HepG2 (cell line): ENCODE data around the gene TMEM217.

ENCODE experiments used
- CAMTA2 ChIP-seq: sonication (generic); formaldehyde crosslinking; IDR thresholded peaks from 2 replicates; pipeline ENCODE4 v1.4.0; 2020; ENCODE audit warnings: mild to moderate bottlenecking, missing genetic modification reagents, borderline replicate concordance
- MEIS2 ChIP-seq: sonication (generic); formaldehyde crosslinking; IDR thresholded peaks from 2 replicates; pipeline ENCODE4 v1.9.0; 2021; ENCODE audit warnings: mild to moderate bottlenecking, missing genetic modification reagents
- MZF1 ChIP-seq: sonication (generic); formaldehyde crosslinking; IDR thresholded peaks from 2 replicates; pipeline ENCODE4 v1.8.1; 2023; ENCODE audit warnings: mild to moderate bottlenecking, missing genetic modification reagents, borderline replicate concordance
- NPAS2 ChIP-seq: sonication (generic); formaldehyde crosslinking; IDR thresholded peaks from 2 replicates; pipeline ENCODE4 v1.8.0; 2022; ENCODE audit warnings: mild to moderate bottlenecking, missing genetic modification reagents, borderline replicate concordance
- RCOR2 ChIP-seq: IDR thresholded peaks from 2 replicates; pipeline ENCODE4 v1.6.1; 2016; ENCODE audit warnings: missing biosample characterization, missing genetic modification reagents
- SIN3A ChIP-seq: IDR thresholded peaks from 2 replicates; pipeline ENCODE4 v1.6.1; 2011; ENCODE audit warnings: low read depth, mild to moderate bottlenecking, control low read depth, low read length, borderline replicate concordance
- SMC3 ChIP-seq: IDR thresholded peaks from 2 replicates; pipeline ENCODE4 v1.6.1; 2011; ENCODE audit warnings: low read length, improper control_type of control experiment
- ZNF296 ChIP-seq: sonication (generic); formaldehyde crosslinking; conservative IDR thresholded peaks from 2 replicates; pipeline ENCODE4 v1.5.0; 2020; ENCODE audit warnings: mild to moderate bottlenecking, missing genetic modification reagents
- TF ChIP-seq, protein P1 (sequence below): sonication (generic); formaldehyde crosslinking; IDR thresholded peaks from 2 replicates; pipeline ENCODE4 v1.4.0; 2020; ENCODE audit warnings: missing genetic modification reagents, mild to moderate bottlenecking, borderline replicate concordance
- TF ChIP-seq, protein P2 (sequence below): sonication (generic); formaldehyde crosslinking; IDR thresholded peaks from 2 replicates; pipeline ENCODE4 v1.4.0; 2020; ENCODE audit warnings: mild to moderate bottlenecking, missing genetic modification reagents
- TF ChIP-seq, protein P3 (sequence below): sonication (generic); formaldehyde crosslinking; IDR thresholded peaks from 2 replicates; pipeline ENCODE4 v1.5.0; 2020; ENCODE audit warnings: mild to moderate bottlenecking, missing genetic modification reagents, moderate library complexity
- TF ChIP-seq, protein P4 (sequence below): IDR thresholded peaks from 2 replicates; pipeline ENCODE4 v1.6.1; 2012; ENCODE audit warnings: inconsistent platforms
- TF ChIP-seq, protein P5 (sequence below): fragments of 450-650 bp; IDR thresholded peaks from 2 replicates; pipeline ENCODE4 v1.6.1; 2017

DNA sequence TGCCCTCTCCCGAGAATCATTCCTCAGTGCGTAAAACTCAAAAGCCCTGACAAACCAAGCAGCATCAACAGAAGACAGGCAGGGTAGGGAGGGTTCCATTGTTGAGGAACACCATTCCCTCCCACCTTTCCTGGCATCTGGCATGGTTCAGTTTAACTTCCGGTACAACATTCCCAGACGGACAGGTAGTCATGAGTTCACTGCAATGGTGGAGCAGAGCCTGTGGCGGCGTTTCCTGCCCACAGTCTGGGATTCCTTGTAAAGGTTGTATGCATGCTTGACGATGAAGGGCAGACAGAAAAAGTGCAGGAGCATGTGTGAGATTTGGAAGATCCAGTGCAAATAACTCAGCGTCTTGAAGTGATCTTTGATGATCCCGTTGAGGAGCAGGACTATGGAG, 45.7 kb downstream of the TMEM217 start:
- TF ChIP-seq SMC3 (no peak), NPAS2 (CRISPR knock-in tag) (no peak), MEIS2 (CRISPR knock-in tag) (no peak), CAMTA2 (no peak), SIN3A (no peak), ZNF296 (CRISPR knock-in tag) (no peak), MZF1 (CRISPR knock-in tag) (no peak), RCOR2 (no peak)
- TF ChIP-seq, protein P1, sequence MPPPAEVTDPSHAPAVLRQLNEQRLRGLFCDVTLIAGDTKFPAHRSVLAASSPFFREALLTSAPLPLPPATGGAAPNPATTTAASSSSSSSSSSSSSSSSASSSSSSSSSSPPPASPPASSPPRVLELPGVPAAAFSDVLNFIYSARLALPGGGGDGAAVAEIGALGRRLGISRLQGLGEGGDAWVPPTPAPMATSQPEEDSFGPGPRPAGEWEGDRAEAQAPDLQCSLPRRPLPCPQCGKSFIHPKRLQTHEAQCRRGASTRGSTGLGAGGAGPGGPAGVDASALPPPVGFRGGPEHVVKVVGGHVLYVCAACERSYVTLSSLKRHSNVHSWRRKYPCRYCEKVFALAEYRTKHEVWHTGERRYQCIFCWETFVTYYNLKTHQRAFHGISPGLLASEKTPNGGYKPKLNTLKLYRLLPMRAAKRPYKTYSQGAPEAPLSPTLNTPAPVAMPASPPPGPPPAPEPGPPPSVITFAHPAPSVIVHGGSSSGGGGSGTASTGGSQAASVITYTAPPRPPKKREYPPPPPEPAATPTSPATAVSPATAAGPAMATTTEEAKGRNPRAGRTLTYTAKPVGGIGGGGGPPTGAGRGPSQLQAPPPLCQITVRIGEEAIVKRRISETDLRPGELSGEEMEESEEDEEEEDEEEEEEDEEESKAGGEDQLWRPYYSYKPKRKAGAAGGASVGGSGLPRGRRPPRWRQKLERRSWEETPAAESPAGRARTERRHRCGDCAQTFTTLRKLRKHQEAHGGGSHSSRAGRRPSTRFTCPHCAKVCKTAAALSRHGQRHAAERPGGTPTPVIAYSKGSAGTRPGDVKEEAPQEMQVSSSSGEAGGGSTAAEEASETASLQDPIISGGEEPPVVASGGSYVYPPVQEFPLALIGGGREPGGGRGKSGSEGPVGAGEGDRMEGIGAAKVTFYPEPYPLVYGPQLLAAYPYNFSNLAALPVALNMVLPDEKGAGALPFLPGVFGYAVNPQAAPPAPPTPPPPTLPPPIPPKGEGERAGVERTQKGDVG (CRISPR knock-in tag) = no peak
- TF ChIP-seq, protein P2, sequence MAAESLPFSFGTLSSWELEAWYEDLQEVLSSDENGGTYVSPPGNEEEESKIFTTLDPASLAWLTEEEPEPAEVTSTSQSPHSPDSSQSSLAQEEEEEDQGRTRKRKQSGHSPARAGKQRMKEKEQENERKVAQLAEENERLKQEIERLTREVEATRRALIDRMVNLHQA (CRISPR knock-in tag) = no peak
- TF ChIP-seq, protein P3, sequence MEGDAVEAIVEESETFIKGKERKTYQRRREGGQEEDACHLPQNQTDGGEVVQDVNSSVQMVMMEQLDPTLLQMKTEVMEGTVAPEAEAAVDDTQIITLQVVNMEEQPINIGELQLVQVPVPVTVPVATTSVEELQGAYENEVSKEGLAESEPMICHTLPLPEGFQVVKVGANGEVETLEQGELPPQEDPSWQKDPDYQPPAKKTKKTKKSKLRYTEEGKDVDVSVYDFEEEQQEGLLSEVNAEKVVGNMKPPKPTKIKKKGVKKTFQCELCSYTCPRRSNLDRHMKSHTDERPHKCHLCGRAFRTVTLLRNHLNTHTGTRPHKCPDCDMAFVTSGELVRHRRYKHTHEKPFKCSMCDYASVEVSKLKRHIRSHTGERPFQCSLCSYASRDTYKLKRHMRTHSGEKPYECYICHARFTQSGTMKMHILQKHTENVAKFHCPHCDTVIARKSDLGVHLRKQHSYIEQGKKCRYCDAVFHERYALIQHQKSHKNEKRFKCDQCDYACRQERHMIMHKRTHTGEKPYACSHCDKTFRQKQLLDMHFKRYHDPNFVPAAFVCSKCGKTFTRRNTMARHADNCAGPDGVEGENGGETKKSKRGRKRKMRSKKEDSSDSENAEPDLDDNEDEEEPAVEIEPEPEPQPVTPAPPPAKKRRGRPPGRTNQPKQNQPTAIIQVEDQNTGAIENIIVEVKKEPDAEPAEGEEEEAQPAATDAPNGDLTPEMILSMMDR (CRISPR knock-in tag) = no peak
- TF ChIP-seq, protein P4, sequence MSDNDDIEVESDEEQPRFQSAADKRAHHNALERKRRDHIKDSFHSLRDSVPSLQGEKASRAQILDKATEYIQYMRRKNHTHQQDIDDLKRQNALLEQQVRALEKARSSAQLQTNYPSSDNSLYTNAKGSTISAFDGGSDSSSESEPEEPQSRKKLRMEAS = no peak
- TF ChIP-seq, protein P5, sequence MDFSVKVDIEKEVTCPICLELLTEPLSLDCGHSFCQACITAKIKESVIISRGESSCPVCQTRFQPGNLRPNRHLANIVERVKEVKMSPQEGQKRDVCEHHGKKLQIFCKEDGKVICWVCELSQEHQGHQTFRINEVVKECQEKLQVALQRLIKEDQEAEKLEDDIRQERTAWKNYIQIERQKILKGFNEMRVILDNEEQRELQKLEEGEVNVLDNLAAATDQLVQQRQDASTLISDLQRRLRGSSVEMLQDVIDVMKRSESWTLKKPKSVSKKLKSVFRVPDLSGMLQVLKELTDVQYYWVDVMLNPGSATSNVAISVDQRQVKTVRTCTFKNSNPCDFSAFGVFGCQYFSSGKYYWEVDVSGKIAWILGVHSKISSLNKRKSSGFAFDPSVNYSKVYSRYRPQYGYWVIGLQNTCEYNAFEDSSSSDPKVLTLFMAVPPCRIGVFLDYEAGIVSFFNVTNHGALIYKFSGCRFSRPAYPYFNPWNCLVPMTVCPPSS = no peak
